Suprapubic skin (tissue), 4 donors: Measurements from ENCODE around the gene FEM1B.

Source experiments
- CTCF ChIP-seq, 2 donors: fragments of 200-600 bp in 1 of 2; fragments of 450-650 bp in 1 of 2; sonication (generic) in 1 of 2; IDR thresholded peaks; one replicate each; pipeline ENCODE4 v1.5.1; 2016 to 2019; ENCODE audit warnings: antibody characterized with exemption in 2 of 2, mild to moderate bottlenecking in 1 of 2, moderate library complexity in 1 of 2
- EP300 ChIP-seq: sonication (generic); formaldehyde crosslinking; IDR thresholded peaks from one replicate; pipeline ENCODE4 v1.6.1; 2017; ENCODE audit warnings: antibody characterized with exemption
- POLR2A ChIP-seq, 2 donors: fragments of 450-650 bp; IDR thresholded peaks; one replicate each; pipeline ENCODE4 v1.6.1; 2017; ENCODE audit warnings: antibody characterized with exemption in 2 of 2, mild to moderate bottlenecking in 2 of 2, moderate library complexity in 2 of 2
- POLR2AphosphoS5 ChIP-seq, 3 donors: sonication (generic); formaldehyde crosslinking; IDR thresholded peaks; one replicate each; pipeline ENCODE4 v1.6.1; 2017; ENCODE audit warnings: antibody characterized with exemption in 3 of 3

GRCh38 chr15:68229386-68230156 lies 48.0 kb upstream of the FEM1B start, which contains the start of gene CLN6:
- no peak for TF ChIP-seq CTCF (IDR thresholded peaks at IDR 0.05)
- TF ChIP-seq POLR2A (IDR thresholded peaks at IDR 0.05): no peak
- TF ChIP-seq POLR2AphosphoS5 (IDR thresholded peaks at IDR 0.05): peak in 1 of 3 donors; percentile 24
- no peak for TF ChIP-seq EP300
